Hematopoietic multipotent progenitor cell treated with erythropoietin and hydrocortisone succinate and interleukin-3 and kit ligand, for 17 days (in vitro differentiated cells): ENCODE measurements around the gene MYOD1.

Source experiments
- DNase-seq: peaks from one replicate; pipeline ENCODE4 v3.0.0-alpha.2; 2015; ENCODE audit warnings: low spot score

Gene MYOD1

DNA sequence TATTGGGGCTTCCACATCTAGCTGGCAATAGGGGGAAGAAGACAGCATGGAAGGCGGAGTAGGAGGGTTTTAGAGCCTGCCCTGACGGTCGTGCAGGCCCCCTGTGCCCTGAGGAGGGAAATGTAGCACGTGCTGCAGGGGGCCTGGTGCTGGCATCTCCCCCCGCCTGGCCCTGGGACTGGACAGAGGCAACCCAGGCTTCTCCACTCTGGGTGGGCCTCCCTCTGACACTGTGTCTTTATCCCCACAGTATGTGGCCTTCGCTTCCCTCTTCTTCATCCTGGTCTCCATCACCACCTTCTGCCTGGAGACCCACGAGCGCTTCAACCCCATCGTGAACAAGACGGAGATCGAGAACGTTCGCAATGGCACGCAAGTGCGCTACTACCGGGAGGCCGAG lies 52.0 kb downstream of the MYOD1 start:
- no peak for DNase-seq
